ENCODE results near the gene SCNN1A.

- no peak for TF ChIP-seq EZH2 (IDR thresholded peaks at IDR 0.05; ENCODE audit: borderline replicate concordance)
- no peak for TF ChIP-seq CTCF (IDR thresholded peaks at IDR 0.05; ENCODE audit: poor library complexity)
Measured at GRCh38 chr12:6317693-6318439, 57.5 kb downstream of the SCNN1A start.
